B cell (primary cell): ENCODE data around the gene PGM5.

Source experiments
- EZH2 ChIP-seq: IDR thresholded peaks from 2 replicates; pipeline ENCODE4 v1.6.1; 2012; ENCODE audit warnings: borderline replicate concordance, low read depth, mild to moderate bottlenecking, moderate library complexity, low read length; ENCODE audit not compliant: insufficient read depth, poor library complexity, severe bottlenecking
- TF ChIP-seq, protein P1 (sequence below): fragments of 200-600 bp; IDR thresholded peaks from one replicate; pipeline ENCODE4 v1.8.0; 2022; ENCODE audit warnings: antibody characterized with exemption, mild to moderate bottlenecking

DNA sequence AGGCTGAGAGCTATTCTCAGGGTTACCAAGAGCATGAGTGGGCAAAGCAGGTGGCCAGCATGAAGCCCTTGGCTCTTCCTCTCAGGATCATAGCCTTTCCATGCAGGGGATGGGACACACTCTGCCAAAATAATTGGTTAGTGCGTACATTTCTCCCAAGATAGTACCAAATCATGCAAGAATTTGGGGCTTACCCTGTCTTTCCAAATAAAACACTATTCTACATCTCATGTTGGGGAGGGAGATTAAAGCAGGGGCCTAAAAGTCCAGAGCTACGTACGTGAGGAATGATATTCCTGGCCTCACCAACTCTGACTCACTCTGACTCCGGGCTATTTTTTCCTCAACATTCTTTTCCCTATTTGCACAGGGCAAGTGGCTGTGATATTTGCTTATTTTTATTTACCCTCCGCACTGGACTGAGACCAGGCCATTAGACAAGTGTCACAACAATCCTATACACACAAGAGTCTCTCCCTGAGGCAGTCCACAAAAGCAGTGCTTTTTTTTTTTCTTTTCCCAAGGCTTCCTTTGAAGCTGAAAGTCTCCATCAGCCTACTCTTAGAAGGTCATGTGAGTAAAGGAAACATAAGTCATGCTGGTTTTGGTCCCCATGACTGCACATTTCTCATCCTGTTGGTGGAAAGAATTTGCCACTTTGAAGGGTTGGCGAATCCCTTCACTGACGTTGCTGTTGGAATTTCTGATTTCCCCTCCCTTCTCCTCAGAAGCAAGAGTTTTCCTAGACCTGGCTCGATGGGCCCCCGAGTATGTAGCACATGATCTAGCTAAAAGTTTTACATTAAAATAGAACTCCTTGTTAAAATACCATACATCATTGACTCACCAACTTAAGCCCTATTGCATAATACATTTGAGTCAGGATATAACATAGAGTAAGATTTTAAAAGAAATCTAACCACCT lies 144.3 kb downstream of the PGM5 start:
- no peak for TF ChIP-seq EZH2
- TF ChIP-seq, protein P1, sequence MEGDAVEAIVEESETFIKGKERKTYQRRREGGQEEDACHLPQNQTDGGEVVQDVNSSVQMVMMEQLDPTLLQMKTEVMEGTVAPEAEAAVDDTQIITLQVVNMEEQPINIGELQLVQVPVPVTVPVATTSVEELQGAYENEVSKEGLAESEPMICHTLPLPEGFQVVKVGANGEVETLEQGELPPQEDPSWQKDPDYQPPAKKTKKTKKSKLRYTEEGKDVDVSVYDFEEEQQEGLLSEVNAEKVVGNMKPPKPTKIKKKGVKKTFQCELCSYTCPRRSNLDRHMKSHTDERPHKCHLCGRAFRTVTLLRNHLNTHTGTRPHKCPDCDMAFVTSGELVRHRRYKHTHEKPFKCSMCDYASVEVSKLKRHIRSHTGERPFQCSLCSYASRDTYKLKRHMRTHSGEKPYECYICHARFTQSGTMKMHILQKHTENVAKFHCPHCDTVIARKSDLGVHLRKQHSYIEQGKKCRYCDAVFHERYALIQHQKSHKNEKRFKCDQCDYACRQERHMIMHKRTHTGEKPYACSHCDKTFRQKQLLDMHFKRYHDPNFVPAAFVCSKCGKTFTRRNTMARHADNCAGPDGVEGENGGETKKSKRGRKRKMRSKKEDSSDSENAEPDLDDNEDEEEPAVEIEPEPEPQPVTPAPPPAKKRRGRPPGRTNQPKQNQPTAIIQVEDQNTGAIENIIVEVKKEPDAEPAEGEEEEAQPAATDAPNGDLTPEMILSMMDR = no peak
